ENCODE measurements around the gene ENTHD1. TPM values are rescaled to one million over a fixed set of nuclear protein-coding genes. Genes with fewer than 3 reads are reported as not detected.

The ENTHD1 gene
- total RNA-seq, 2 experiments from 2014 or later, result 0.34 TPM

DNA sequence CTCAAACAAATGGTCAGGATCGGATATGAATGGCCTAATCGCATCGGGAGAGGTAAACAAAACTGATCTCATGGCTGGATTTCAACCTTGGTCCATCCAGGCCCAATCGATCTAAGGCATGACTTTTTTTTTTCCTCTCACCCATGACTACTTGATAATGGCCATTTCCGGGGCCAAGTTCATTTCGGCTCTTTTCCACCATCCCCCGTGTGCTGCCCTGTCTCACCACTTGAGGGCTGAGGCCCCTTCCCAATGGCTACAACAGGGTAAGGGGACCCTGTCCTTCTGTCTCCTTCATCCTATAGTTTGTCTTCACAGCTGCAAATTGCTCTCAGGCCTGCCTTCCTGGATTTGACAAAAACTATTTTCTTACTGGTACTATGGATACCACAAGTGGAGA lies 34.0 kb upstream of the ENTHD1 start:
- H3K4me1 Mint-ChIP-seq (ENCODE audit: low read depth), result peaks cover 30% of the 10 kb centered on the region
- CTCF ChIA-PET, result interaction anchor here (0.9 to 11.3 kb wide), 13 partner anchors 11 to 420 kb away, joined by 3 to 130 read pairs (median 7); no protein-coding TSS in a partner anchor
- TF ChIP-seq, protein P1, sequence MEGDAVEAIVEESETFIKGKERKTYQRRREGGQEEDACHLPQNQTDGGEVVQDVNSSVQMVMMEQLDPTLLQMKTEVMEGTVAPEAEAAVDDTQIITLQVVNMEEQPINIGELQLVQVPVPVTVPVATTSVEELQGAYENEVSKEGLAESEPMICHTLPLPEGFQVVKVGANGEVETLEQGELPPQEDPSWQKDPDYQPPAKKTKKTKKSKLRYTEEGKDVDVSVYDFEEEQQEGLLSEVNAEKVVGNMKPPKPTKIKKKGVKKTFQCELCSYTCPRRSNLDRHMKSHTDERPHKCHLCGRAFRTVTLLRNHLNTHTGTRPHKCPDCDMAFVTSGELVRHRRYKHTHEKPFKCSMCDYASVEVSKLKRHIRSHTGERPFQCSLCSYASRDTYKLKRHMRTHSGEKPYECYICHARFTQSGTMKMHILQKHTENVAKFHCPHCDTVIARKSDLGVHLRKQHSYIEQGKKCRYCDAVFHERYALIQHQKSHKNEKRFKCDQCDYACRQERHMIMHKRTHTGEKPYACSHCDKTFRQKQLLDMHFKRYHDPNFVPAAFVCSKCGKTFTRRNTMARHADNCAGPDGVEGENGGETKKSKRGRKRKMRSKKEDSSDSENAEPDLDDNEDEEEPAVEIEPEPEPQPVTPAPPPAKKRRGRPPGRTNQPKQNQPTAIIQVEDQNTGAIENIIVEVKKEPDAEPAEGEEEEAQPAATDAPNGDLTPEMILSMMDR (IDR thresholded peaks at IDR 0.05), result peak; percentile 67
- ATAC-seq (peak; percentile 45), DNase-seq (peak; percentile 73)
- H3K27me3 Mint-ChIP-seq, result no peaks in the 10 kb centered on the region
- H3K4me3 Mint-ChIP-seq, result no peak overlapping the region
- H3K36me3 Mint-ChIP-seq (ENCODE audit: low read depth), result peaks cover 37% of the 10 kb centered on the region
- H3K27ac Mint-ChIP-seq, result no peak overlapping the region
- POLR2A ChIA-PET, result interaction anchor here (0.6 to 10.2 kb wide), 10 partner anchors 10 to 125 kb away, joined by 3 to 270 read pairs (median 10); partner anchors contain the start of gene GRAP2
- no peaks in the 10 kb centered on the region for H3K9me3 Mint-ChIP-seq
- intact Hi-C loops (cut with micrococcal nuclease), result loop anchor here (2.0 kb wide), 1 partner anchor 15 kb away; no protein-coding TSS in a partner anchor

DNA sequence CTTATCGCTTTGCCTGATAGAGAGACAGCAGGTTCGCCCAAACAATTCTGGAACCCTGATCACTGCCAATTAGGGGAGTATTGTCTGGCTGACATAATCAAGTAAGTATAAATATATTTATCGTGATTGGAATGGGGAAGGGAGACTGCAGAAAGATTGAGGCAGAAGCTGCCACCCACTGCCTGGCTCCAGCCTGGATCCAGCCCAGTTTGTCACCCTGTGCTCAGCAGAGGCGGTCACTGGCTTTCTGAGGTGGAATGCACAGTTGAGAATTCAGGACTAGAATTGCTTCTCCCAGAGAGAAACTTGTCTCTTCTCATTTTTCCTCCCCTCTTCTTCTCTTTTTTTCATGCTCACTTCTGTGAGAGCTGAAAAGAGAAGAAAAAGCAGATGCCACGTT lies 33.2 kb upstream of the ENTHD1 start:
- no peak overlapping the region for H3K27ac Mint-ChIP-seq
- intact Hi-C loops (cut with micrococcal nuclease), result loop anchor here (2.0 kb wide), 1 partner anchor 14 kb away; no protein-coding TSS in a partner anchor
- H3K27me3 Mint-ChIP-seq, result no peaks in the 10 kb centered on the region
- POLR2A ChIA-PET, result interaction anchor here (0.7 to 10.2 kb wide), 9 partner anchors 9 to 27 kb away, joined by 3 to 270 read pairs (median 9); no protein-coding TSS in a partner anchor
- ATAC-seq (no peak), DNase-seq (no peak)
- peaks cover 38% of the 10 kb centered on the region for H3K4me1 Mint-ChIP-seq (ENCODE audit: low read depth)
- CTCF ChIA-PET, result interaction anchor here (1.0 to 11.3 kb wide), 15 partner anchors 7 to 421 kb away, joined by 3 to 130 read pairs (median 7); no protein-coding TSS in a partner anchor
- no peak overlapping the region for H3K4me3 Mint-ChIP-seq
- TF ChIP-seq, protein P1 (IDR thresholded peaks at IDR 0.05), result no peak
- H3K36me3 Mint-ChIP-seq (ENCODE audit: low read depth), result peaks cover 39% of the 10 kb centered on the region
- H3K9me3 Mint-ChIP-seq, result no peaks in the 10 kb centered on the region

DNA sequence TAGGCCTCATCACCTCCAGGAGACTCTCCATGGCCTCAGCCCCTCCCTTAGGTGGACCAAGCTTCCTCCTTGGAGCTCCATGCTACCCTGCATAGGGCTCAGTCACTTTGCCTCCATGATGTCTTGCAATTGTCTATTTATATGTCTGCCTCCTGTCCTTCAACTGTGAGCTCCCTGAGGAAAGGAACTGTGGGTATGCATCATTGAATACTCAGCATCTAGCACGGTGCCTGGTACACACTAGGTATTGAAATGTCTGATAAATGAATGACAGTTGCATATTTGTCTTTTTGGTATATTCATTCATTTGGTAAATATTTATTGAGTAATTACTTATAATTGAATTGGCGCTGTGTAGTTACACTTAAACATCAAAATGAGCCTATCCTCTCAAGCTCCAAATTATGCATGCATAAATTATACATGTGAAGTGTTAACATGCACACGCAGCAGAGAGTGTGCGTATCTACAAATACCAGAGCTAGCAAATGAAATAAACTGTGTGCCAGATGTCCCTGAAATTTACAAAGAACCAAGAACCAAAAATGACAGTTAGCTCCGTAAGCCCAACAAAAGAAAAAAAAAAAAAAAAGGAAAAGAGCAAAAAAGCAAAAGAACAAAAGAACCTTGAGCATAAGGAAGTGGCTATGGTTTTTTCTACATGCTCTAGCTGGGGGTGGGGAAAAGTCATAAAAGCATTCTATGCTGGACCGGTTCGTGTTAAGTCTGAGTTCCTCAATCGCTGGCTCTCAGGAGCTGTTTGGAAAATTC lies 32.5 kb upstream of the ENTHD1 start:
- DNase-seq, result peak; percentile 1
- H3K4me1 Mint-ChIP-seq (ENCODE audit: low read depth), result peaks cover 43% of the 10 kb centered on the region
- POLR2A ChIA-PET, result interaction anchor here (0.9 to 10.2 kb wide), 13 partner anchors 8 to 405 kb away, joined by 3 to 270 read pairs (median 5); partner anchors contain the start of gene TNRC6B

DNA sequence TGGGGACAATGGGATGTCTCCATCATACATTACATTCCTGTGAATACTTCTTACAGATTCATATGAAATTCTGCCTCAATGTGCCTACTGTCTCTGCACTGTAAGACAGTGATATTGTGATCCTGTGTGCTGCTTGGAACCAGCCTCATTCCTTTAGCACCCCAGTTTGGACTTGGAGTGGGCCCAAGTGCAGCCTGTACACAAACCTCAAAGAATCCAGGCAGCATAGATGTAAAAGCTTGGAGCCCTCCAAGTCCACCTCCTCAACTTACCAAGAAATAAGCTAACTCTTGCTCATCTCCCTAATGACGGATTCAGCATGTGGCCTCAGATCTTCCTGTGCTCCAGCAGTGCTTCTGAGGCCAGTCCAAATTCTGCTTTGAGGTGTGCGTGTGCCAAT lies 31.7 kb upstream of the ENTHD1 start:
- TF ChIP-seq, protein P1 (IDR thresholded peaks at IDR 0.05), result no peak
- CTCF ChIA-PET, result interaction anchor here (0.8 to 11.3 kb wide), 13 partner anchors 9 to 432 kb away, joined by 3 to 130 read pairs (median 11); no protein-coding TSS in a partner anchor
- Mint-ChIP-seq H3K36me3 (ENCODE audit: low read depth) (peaks cover 39% of the 10 kb centered on the region), H3K4me1 (ENCODE audit: low read depth) (peaks cover 50% of the 10 kb centered on the region), H3K27me3 (no peaks in the 10 kb centered on the region), H3K9me3 (no peaks in the 10 kb centered on the region), H3K27ac (no peak overlapping the region), H3K4me3 (no peak overlapping the region)
- ATAC-seq (peak; percentile 2), DNase-seq (no peak)
- intact Hi-C loops (cut with micrococcal nuclease), result no loop called here
- POLR2A ChIA-PET, result interaction anchor here (0.6 to 10.2 kb wide), 14 partner anchors 8 to 554 kb away, joined by 3 to 270 read pairs (median 4); partner anchors contain the start of gene TNRC6B

More for the DNA sequence above, 32.5 kb upstream of the ENTHD1 start:
- Mint-ChIP-seq H3K4me3 (no peak overlapping the region), H3K9me3 (no peaks in the 10 kb centered on the region), H3K36me3 (ENCODE audit: low read depth) (peaks cover 39% of the 10 kb centered on the region), H3K27me3 (no peaks in the 10 kb centered on the region), H3K27ac (no peak overlapping the region)
- peak; percentile 26 for ATAC-seq
- TF ChIP-seq, protein P1 (IDR thresholded peaks at IDR 0.05), result no peak
- CTCF ChIA-PET, result interaction anchor here (0.8 to 11.3 kb wide), 16 partner anchors 8 to 392 kb away, joined by 3 to 130 read pairs (median 7); no protein-coding TSS in a partner anchor
- intact Hi-C loops (cut with micrococcal nuclease), result loop anchor here (2.0 kb wide), 1 partner anchor 13 kb away; no protein-coding TSS in a partner anchor
